H9 (cell line): Measurements from ENCODE around the gene PEMT. TPM values are rescaled to one million over a fixed set of nuclear protein-coding genes. Genes with fewer than 3 reads are reported as not detected.

ENCODE experiments used
- DNase-seq: peaks from one replicate; pipeline ENCODE4 v3.0.0-alpha.2; 2017
- H2AFZ ChIP-seq: one replicate; pipeline ENCODE4 v1.6.1; 2013; ENCODE audit warnings: mild to moderate bottlenecking, low read length, control low read depth, moderate library complexity
- H2AK5ac ChIP-seq: 2 replicates; pipeline ENCODE4 v1.6.1; 2013; ENCODE audit warnings: low read length, control low read depth, mixed read lengths; ENCODE audit not compliant: insufficient read length
- H2BK120ac ChIP-seq: one replicate; pipeline ENCODE4 v1.6.1; 2013; ENCODE audit warnings: low read depth, mild to moderate bottlenecking, low read length, control low read depth, inconsistent platforms; ENCODE audit not compliant: poor library complexity, severe bottlenecking
- H2BK12ac ChIP-seq: 2 replicates; pipeline ENCODE4 v1.6.1; 2013; ENCODE audit warnings: low read length, control low read depth, mixed read lengths, low read depth; ENCODE audit not compliant: insufficient read length
- H2BK15ac ChIP-seq: 2 replicates; pipeline ENCODE4 v1.6.1; 2013; ENCODE audit warnings: low read depth, low read length, control low read depth
- H2BK20ac ChIP-seq: one replicate; pipeline ENCODE4 v1.6.1; 2013; ENCODE audit warnings: low read depth, mild to moderate bottlenecking, low read length, control low read depth, inconsistent platforms; ENCODE audit not compliant: poor library complexity, severe bottlenecking
- H2BK5ac ChIP-seq: 2 replicates; pipeline ENCODE4 v1.6.1; 2013; ENCODE audit warnings: low read length, control low read depth, mixed read lengths; ENCODE audit not compliant: insufficient read length
- H3K14ac ChIP-seq: 2 replicates; pipeline ENCODE4 v1.6.1; 2013; ENCODE audit warnings: low read length, control low read depth; ENCODE audit not compliant: insufficient read depth
- H3K18ac ChIP-seq: 2 replicates; pipeline ENCODE4 v1.6.1; 2013; ENCODE audit warnings: low read depth, mild to moderate bottlenecking, mixed read lengths, low read length, control low read depth; ENCODE audit not compliant: insufficient read length
- H3K23ac ChIP-seq: 2 replicates; pipeline ENCODE4 v1.6.1; 2013; ENCODE audit warnings: low read length, control low read depth, mixed read lengths, low read depth; ENCODE audit not compliant: insufficient read length
- H3K23me2 ChIP-seq: 2 replicates; pipeline ENCODE4 v1.6.1; 2013; ENCODE audit warnings: low read depth, mild to moderate bottlenecking, mixed read lengths, low read length, control low read depth; ENCODE audit not compliant: insufficient read length, poor library complexity, severe bottlenecking
- H3K27ac ChIP-seq: 2 replicates; pipeline ENCODE4 v1.5.1; 2013; ENCODE audit warnings: low read length, control low read depth, mixed read lengths, low read depth; ENCODE audit not compliant: insufficient read length
- H3K27me3 ChIP-seq: 2 replicates; pipeline ENCODE4 v1.6.1; 2013; ENCODE audit warnings: low read length, control low read depth, inconsistent platforms; ENCODE audit not compliant: insufficient read depth
- H3K4ac ChIP-seq: 2 replicates; pipeline ENCODE4 v1.6.1; 2013; ENCODE audit warnings: low read depth, mild to moderate bottlenecking, control low read depth, inconsistent platforms, low read length, moderate library complexity
- H3K4me1 ChIP-seq: 2 replicates; pipeline ENCODE4 v1.6.1; 2013; ENCODE audit warnings: low read length, control low read depth, inconsistent platforms; ENCODE audit not compliant: insufficient read depth
- H3K4me2 ChIP-seq: 2 replicates; pipeline ENCODE4 v1.6.1; 2013; ENCODE audit warnings: low read length, control low read depth, mixed read lengths; ENCODE audit not compliant: insufficient read length, insufficient read depth
- H3K56ac ChIP-seq: 2 replicates; pipeline ENCODE4 v1.6.1; 2013; ENCODE audit warnings: low read depth, mild to moderate bottlenecking, mixed read lengths, low read length, control low read depth; ENCODE audit not compliant: insufficient read length
- H3K79me1 ChIP-seq: 2 replicates; pipeline ENCODE4 v1.6.1; 2013; ENCODE audit warnings: low read depth, mild to moderate bottlenecking, moderate library complexity, low read length, control low read depth, inconsistent platforms; ENCODE audit not compliant: insufficient read depth, poor library complexity, severe bottlenecking
- H3K79me2 ChIP-seq: 2 replicates; pipeline ENCODE4 v1.6.1; 2013; ENCODE audit warnings: low read length, control low read depth, inconsistent platforms; ENCODE audit not compliant: insufficient read depth
- H3K9ac ChIP-seq: 2 replicates; pipeline ENCODE4 v1.6.1; 2013; ENCODE audit warnings: low read length, control low read depth, mixed read lengths; ENCODE audit not compliant: insufficient read length; ENCODE audit errors: extremely low read depth
- H3K9me3 ChIP-seq: one replicate; pipeline ENCODE4 v1.6.1; 2013; ENCODE audit warnings: low read depth, low read length, inconsistent platforms; ENCODE audit not compliant: control insufficient read depth
- H3T11ph ChIP-seq: one replicate; pipeline ENCODE4 v1.6.1; 2013; ENCODE audit warnings: mild to moderate bottlenecking, low read length, control low read depth, inconsistent platforms
- H4K20me1 ChIP-seq: one replicate; pipeline ENCODE4 v1.6.1; 2013; ENCODE audit not compliant: control insufficient read depth, insufficient read length, insufficient read depth
- H4K5ac ChIP-seq: 2 replicates; pipeline ENCODE4 v1.6.1; 2013; ENCODE audit warnings: low read depth, mild to moderate bottlenecking, mixed read lengths, low read length, control low read depth; ENCODE audit not compliant: insufficient read length
- H4K8ac ChIP-seq: replicated peaks from 2 replicates; pipeline ENCODE4 v1.6.1; 2013; ENCODE audit warnings: low read length, control low read depth, mixed read lengths, low read depth; ENCODE audit not compliant: insufficient read length
- H4K91ac ChIP-seq: 2 replicates; pipeline ENCODE4 v1.6.1; 2013; ENCODE audit warnings: low read depth, mild to moderate bottlenecking, moderate library complexity, mixed read lengths, low read length, control low read depth; ENCODE audit not compliant: insufficient read length
- H3K27ac Mint-ChIP-seq, 3 experiments: 2 replicates in 2 of 3; 3 replicates in 1 of 3; pipeline ENCODE4 v1.8.0; 2020 to 2021; ENCODE audit warnings: mixed read lengths in 3 of 3, mild to moderate bottlenecking in 1 of 3, moderate library complexity in 1 of 3
- H3K27me3 Mint-ChIP-seq: 2 replicates; pipeline ENCODE4 v1.8.0; 2021; ENCODE audit warnings: low read depth, mild to moderate bottlenecking, moderate library complexity, mixed read lengths
- H3K36me3 Mint-ChIP-seq, 3 experiments: 2 replicates in 2 of 3; 3 replicates in 1 of 3; pipeline ENCODE4 v1.8.0; 2020 to 2021; ENCODE audit warnings: low read depth in 3 of 3, mixed read lengths in 3 of 3; ENCODE audit not compliant: insufficient read depth in 1 of 3
- H3K4me1 Mint-ChIP-seq, 2 experiments: 2 replicates each; pipeline ENCODE4 v1.8.0; 2020; ENCODE audit warnings: mixed read lengths in 2 of 2
- H3K4me3 Mint-ChIP-seq, 2 experiments: 2 replicates in 1 of 2; 3 replicates in 1 of 2; pipeline ENCODE4 v1.8.0; 2020 to 2021; ENCODE audit warnings: mild to moderate bottlenecking in 2 of 2, mixed read lengths in 2 of 2, moderate library complexity in 1 of 2
- H3K9me3 Mint-ChIP-seq, 2 experiments: 2 replicates in 1 of 2; 3 replicates in 1 of 2; pipeline ENCODE4 v1.8.0; 2020; ENCODE audit warnings: mild to moderate bottlenecking in 2 of 2, mixed read lengths in 2 of 2, moderate library complexity in 1 of 2
- CTCF ChIP-seq: fragments of 200-600 bp; sonication (generic); conservative IDR thresholded peaks from 3 replicates; pipeline ENCODE4 v1.8.0; 2021; ENCODE audit warnings: antibody characterized with exemption, mild to moderate bottlenecking
- WGBS: extraction: QIAGEN DNeasy Blood & Tissue Kit; methylation state at CpG from one replicate; pipeline ENCODE4 v1.1.7; 2013; ENCODE audit warnings: missing lambda C conversion rate, low lambda C conversion rate, mixed read lengths; ENCODE audit not compliant: insufficient read length; ENCODE audit errors: extremely low coverage; 5-methylcytosine and 5-hydroxymethylcytosine counted together
- total RNA-seq: library from RNA; stranded (reverse); gene quantifications from 2 replicates; pipeline ENCODE4 v1.2.1, GENCODE V29; 2021

Gene PEMT
- total RNA-seq, 1 experiment from 2014 or later: 63.2 TPM

- no peaks in the 10 kb centered on the region for H3K23me2 ChIP-seq
- no peak for DNase-seq
- H4K5ac ChIP-seq: no peak overlapping the region
- no peak overlapping the region for H2AK5ac ChIP-seq
- no peak overlapping the region for H3K14ac ChIP-seq
- H3K23ac ChIP-seq: no peak overlapping the region
- Mint-ChIP-seq H3K4me1 (peaks cover 3 to 14% of the 10 kb centered on the region in 2 experiments; a peak in 2 of 4 replicates), H3K9me3 (no peaks in the 10 kb centered on the region; a peak in 1 of 5 replicates), H3K27ac (peak overlapping the region in 2 of 3 experiments; percentile 68 to 94; a peak in 4 of 7 replicates), H3K27me3 (no peaks in the 10 kb centered on the region; the same call in 1 of the 2 replicates), H3K4me3 (no peak overlapping the region), H3K36me3 (peaks cover 0 to 17% (median 14%) of the 10 kb centered on the region in 3 experiments; a peak in 6 of 7 replicates)
- no peak overlapping the region for H3K4me2 ChIP-seq
- no peak overlapping the region for H3K4ac ChIP-seq
- H3K79me1 ChIP-seq: no peaks in the 10 kb centered on the region
- no peaks in the 10 kb centered on the region for H3K27me3 ChIP-seq
- no peak overlapping the region for H3K56ac ChIP-seq
- H2BK20ac ChIP-seq: no peak overlapping the region
- TF ChIP-seq CTCF: no peak
- H3K9ac ChIP-seq: no peak overlapping the region
- no peak overlapping the region for H3K18ac ChIP-seq
- no peaks in the 10 kb centered on the region for H4K20me1 ChIP-seq
- H3K4me1 ChIP-seq: no peaks in the 10 kb centered on the region
- no peaks in the 10 kb centered on the region for H3K79me2 ChIP-seq
- no peak overlapping the region for H4K91ac ChIP-seq
- WGBS: no CpG with 5 or more reads among the region's 15 CpGs
- no peak overlapping the region for H2BK12ac ChIP-seq
- H3K9me3 ChIP-seq: no peaks in the 10 kb centered on the region
- H3T11ph ChIP-seq: no peak overlapping the region
- no peak overlapping the region for H2BK15ac ChIP-seq
- H2BK5ac ChIP-seq: no peak overlapping the region
- no peak overlapping the region for H2BK120ac ChIP-seq
- H2AFZ ChIP-seq: no peak overlapping the region
- H3K27ac ChIP-seq: no peak overlapping the region
- no peak overlapping the region for H4K8ac ChIP-seq
Measured at GRCh38 chr17:17572010-17572785, 19.3 kb downstream of the PEMT start.
